SK-N-SH (cell line): ENCODE results near the gene ZNF8.

Experiments used
- CTCF ChIP-seq: fragments of 200-600 bp; sonication (generic); IDR thresholded peaks from 2 replicates; pipeline ENCODE4 v1.6.1; 2017; ENCODE audit warnings: antibody characterized with exemption, mild to moderate bottlenecking, moderate library complexity
- RCOR1 ChIP-seq: fragments of 150-350 bp; IDR thresholded peaks from 2 replicates; pipeline ENCODE4 v1.6.1; 2017; ENCODE audit warnings: antibody characterized with exemption, low read length

GRCh38 chr19:58330458-58330857 lies 51.7 kb downstream of the ZNF8 start:
- no peak for TF ChIP-seq RCOR1
- no peak for TF ChIP-seq CTCF
